ENCODE measurements around the gene ALG12.

DNA sequence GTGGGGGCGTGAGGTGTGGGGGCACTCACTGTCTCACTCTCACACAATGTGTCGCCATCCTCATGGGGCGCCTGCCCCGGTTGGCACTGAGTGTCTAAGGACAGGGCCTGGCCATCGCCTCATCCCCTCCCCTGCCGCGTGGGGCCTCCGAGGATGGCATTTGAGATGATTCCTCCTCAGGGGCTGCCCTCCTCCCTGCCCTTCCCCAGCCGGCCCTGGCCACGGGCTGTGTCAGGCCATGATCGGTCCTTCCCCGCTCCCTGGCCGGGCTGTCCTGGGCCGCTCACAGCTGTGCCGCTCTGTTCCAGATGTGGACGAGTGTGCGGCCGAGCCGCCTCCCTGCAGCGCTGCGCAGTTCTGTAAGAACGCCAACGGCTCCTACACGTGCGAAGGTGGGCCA, 4.7 kb upstream of the ALG12 start:
- TF ChIP-seq, protein P1, sequence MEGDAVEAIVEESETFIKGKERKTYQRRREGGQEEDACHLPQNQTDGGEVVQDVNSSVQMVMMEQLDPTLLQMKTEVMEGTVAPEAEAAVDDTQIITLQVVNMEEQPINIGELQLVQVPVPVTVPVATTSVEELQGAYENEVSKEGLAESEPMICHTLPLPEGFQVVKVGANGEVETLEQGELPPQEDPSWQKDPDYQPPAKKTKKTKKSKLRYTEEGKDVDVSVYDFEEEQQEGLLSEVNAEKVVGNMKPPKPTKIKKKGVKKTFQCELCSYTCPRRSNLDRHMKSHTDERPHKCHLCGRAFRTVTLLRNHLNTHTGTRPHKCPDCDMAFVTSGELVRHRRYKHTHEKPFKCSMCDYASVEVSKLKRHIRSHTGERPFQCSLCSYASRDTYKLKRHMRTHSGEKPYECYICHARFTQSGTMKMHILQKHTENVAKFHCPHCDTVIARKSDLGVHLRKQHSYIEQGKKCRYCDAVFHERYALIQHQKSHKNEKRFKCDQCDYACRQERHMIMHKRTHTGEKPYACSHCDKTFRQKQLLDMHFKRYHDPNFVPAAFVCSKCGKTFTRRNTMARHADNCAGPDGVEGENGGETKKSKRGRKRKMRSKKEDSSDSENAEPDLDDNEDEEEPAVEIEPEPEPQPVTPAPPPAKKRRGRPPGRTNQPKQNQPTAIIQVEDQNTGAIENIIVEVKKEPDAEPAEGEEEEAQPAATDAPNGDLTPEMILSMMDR (IDR thresholded peaks at IDR 0.05; ENCODE audit: low read depth, low read length) = no peak
- TF ChIP-seq EZH2phosphoT487 (IDR thresholded peaks at IDR 0.05; ENCODE audit: low read depth) = no peak
